A549 (cell line): Measurements from ENCODE around the gene L3HYPDH.
"Not testable (repeated sequence)": the region's sequence is repeated elsewhere in the genome, so short reads cannot be mapped to it uniquely, and the experiment has no call there.

Source experiments
- CBX8 ChIP-seq: fragments of 200-600 bp; sonication (generic); IDR thresholded peaks from 2 replicates; pipeline ENCODE4 v1.6.1; 2016
- EHMT2 ChIP-seq: fragments of 200-600 bp; sonication (generic); IDR thresholded peaks from 2 replicates; pipeline ENCODE4 v1.6.1; 2016; ENCODE audit warnings: antibody characterized with exemption, low read depth, mild to moderate bottlenecking, moderate library complexity
- FOSL2 ChIP-seq, 2 experiments: fragments of 450-650 bp in 1 of 2; fragments of >200 bp in 1 of 2; sonication (Bioruptor Twin) in 1 of 2; formaldehyde crosslinking; IDR thresholded peaks; 2 replicates each; pipeline versions ENCODE4 v1.5.0 to v1.6.1; 2016 to 2020; ENCODE audit warnings: mild to moderate bottlenecking in 1 of 2, moderate library complexity in 1 of 2
- JUN ChIP-seq, 2 experiments: fragments of >200 bp; sonication (Bioruptor Twin); formaldehyde crosslinking; IDR thresholded peaks; 2 replicates in 1 of 2; 3 replicates in 1 of 2; pipeline ENCODE4 v1.6.1; 2016 to 2017
- NR3C1 ChIP-seq: fragments of >200 bp; sonication (Bioruptor Twin); formaldehyde crosslinking; IDR thresholded peaks from 3 replicates; pipeline ENCODE4 v1.6.1; 2017
- POLR2A ChIP-seq: IDR thresholded peaks from 2 replicates; pipeline ENCODE4 v1.6.1; 2012; ENCODE audit warnings: mild to moderate bottlenecking, low read length
- TF ChIP-seq, protein P1 (sequence below): fragments of 200-600 bp; sonication (generic); IDR thresholded peaks from 2 replicates; pipeline ENCODE4 v1.6.1; 2016; ENCODE audit warnings: antibody characterized with exemption, mild to moderate bottlenecking, moderate library complexity

DNA sequence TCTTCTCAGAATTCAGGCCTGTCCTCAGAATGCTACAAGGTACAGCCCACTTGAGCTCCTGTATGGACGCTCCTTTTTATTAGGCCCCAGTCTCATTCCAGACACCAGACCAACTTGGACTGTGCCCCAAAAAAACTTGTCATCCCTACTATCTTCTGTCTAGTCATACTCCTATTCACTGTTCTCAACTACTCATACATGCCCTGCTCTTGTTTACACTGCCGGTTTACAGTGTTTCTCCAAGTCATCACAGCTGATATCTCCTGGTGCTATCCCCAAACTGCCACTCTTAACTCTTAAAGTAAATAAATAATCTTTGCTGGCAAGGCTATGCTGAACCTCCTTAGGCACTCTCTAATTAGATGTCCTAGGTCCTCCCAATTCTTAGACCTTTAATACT lies 35.5 kb downstream of the L3HYPDH start:
- TF ChIP-seq, protein P1, sequence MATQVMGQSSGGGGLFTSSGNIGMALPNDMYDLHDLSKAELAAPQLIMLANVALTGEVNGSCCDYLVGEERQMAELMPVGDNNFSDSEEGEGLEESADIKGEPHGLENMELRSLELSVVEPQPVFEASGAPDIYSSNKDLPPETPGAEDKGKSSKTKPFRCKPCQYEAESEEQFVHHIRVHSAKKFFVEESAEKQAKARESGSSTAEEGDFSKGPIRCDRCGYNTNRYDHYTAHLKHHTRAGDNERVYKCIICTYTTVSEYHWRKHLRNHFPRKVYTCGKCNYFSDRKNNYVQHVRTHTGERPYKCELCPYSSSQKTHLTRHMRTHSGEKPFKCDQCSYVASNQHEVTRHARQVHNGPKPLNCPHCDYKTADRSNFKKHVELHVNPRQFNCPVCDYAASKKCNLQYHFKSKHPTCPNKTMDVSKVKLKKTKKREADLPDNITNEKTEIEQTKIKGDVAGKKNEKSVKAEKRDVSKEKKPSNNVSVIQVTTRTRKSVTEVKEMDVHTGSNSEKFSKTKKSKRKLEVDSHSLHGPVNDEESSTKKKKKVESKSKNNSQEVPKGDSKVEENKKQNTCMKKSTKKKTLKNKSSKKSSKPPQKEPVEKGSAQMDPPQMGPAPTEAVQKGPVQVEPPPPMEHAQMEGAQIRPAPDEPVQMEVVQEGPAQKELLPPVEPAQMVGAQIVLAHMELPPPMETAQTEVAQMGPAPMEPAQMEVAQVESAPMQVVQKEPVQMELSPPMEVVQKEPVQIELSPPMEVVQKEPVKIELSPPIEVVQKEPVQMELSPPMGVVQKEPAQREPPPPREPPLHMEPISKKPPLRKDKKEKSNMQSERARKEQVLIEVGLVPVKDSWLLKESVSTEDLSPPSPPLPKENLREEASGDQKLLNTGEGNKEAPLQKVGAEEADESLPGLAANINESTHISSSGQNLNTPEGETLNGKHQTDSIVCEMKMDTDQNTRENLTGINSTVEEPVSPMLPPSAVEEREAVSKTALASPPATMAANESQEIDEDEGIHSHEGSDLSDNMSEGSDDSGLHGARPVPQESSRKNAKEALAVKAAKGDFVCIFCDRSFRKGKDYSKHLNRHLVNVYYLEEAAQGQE, result not testable (repeated sequence)
- not testable (repeated sequence) for TF ChIP-seq CBX8; JUN (IDR thresholded peaks at IDR 0.05); EHMT2; NR3C1; FOSL2 (IDR thresholded peaks at IDR 0.05); FOSL2 (CRISPR knock-in tag; IDR thresholded peaks at IDR 0.05); POLR2A
